Neural progenitor cell (in vitro differentiated cells): ENCODE measurements around the gene BDH1. TPM values are rescaled to one million over a fixed set of nuclear protein-coding genes. Genes with fewer than 3 reads are reported as not detected.

Experiments
- DNase-seq: peaks from one replicate; pipeline ENCODE4 v3.0.0-alpha.2; 2016; ENCODE audit warnings: low spot score
- H2AFZ ChIP-seq: fragments of 200-600 bp; sonication (generic); replicated peaks from 2 replicates; pipeline ENCODE4 v1.6.1; 2016; ENCODE audit warnings: antibody characterized with exemption
- H3F3A ChIP-seq: fragments of 200-600 bp; sonication (generic); 2 replicates; pipeline ENCODE4 v1.6.1; 2016; ENCODE audit warnings: antibody characterized with exemption, low read depth
- H3K27ac ChIP-seq: fragments of 200-600 bp; sonication (generic); 2 replicates; pipeline ENCODE4 v1.5.1; 2016; ENCODE audit warnings: mild to moderate bottlenecking
- H3K27me3 ChIP-seq: fragments of 200-600 bp; sonication (generic); 2 replicates; pipeline ENCODE4 v1.6.1; 2016; ENCODE audit warnings: mild to moderate bottlenecking, moderate library complexity
- H3K36me3 ChIP-seq: fragments of 200-600 bp; sonication (generic); 2 replicates; pipeline ENCODE4 v1.5.1; 2016
- H3K4me1 ChIP-seq: fragments of 200-600 bp; sonication (generic); 2 replicates; pipeline ENCODE4 v1.6.1; 2016; ENCODE audit warnings: mixed run types
- H3K4me2 ChIP-seq: fragments of 200-600 bp; sonication (generic); 2 replicates; pipeline ENCODE4 v1.6.1; 2016
- H3K4me3 ChIP-seq: fragments of 200-600 bp; sonication (generic); 2 replicates; pipeline ENCODE4 v1.5.1; 2016
- H3K79me2 ChIP-seq: fragments of 200-600 bp; sonication (generic); 2 replicates; pipeline ENCODE4 v1.6.1; 2016; ENCODE audit warnings: low read depth
- H3K9ac ChIP-seq: fragments of 200-600 bp; sonication (generic); 2 replicates; pipeline ENCODE4 v1.6.1; 2016
- H3K9me3 ChIP-seq: fragments of 200-600 bp; sonication (generic); 2 replicates; pipeline ENCODE4 v1.5.1; 2016; ENCODE audit warnings: low read depth
- H4K20me1 ChIP-seq: fragments of 200-600 bp; sonication (generic); 2 replicates; pipeline ENCODE4 v1.6.1; 2016; ENCODE audit warnings: low read depth
- H3K27ac Mint-ChIP-seq: 3 replicates; pipeline ENCODE4 v1.8.0; 2021; ENCODE audit warnings: mixed read lengths
- H3K27me3 Mint-ChIP-seq: 2 replicates; pipeline ENCODE4 v1.8.0; 2022; ENCODE audit warnings: low read depth, mild to moderate bottlenecking, inconsistent platforms, moderate library complexity, mixed read lengths; ENCODE audit not compliant: insufficient read depth
- H3K36me3 Mint-ChIP-seq: 3 replicates; pipeline ENCODE4 v1.8.0; 2021; ENCODE audit warnings: mixed read lengths
- H3K4me1 Mint-ChIP-seq: 3 replicates; pipeline ENCODE4 v1.8.0; 2021; ENCODE audit warnings: mixed read lengths
- H3K4me3 Mint-ChIP-seq: 3 replicates; pipeline ENCODE4 v1.8.0; 2021; ENCODE audit warnings: mild to moderate bottlenecking, moderate library complexity, mixed read lengths
- H3K9me3 Mint-ChIP-seq: 3 replicates; pipeline ENCODE4 v1.8.0; 2020; ENCODE audit warnings: mixed read lengths
- CTCF ChIP-seq: fragments of 200-600 bp; sonication (generic); IDR thresholded peaks from 2 replicates; pipeline ENCODE4 v1.5.1; 2017; ENCODE audit warnings: antibody characterized with exemption, mild to moderate bottlenecking
- EZH2 ChIP-seq: fragments of 200-600 bp; sonication (generic); IDR thresholded peaks from 2 replicates; pipeline ENCODE4 v1.6.1; 2017; ENCODE audit warnings: antibody characterized with exemption, mild to moderate bottlenecking, moderate library complexity
- EZH2phosphoT487 ChIP-seq: fragments of 200-600 bp; sonication (generic); IDR thresholded peaks from 2 replicates; pipeline ENCODE4 v1.6.1; 2017; ENCODE audit warnings: antibody characterized with exemption
- total RNA-seq: library from RNA; depleted of rRNA; stranded (reverse); fragments of >200 nt; gene quantifications from 2 replicates; pipeline ENCODE4 v1.2.3, GENCODE V29; 2015; ENCODE audit warnings: low replicate concordance

The BDH1 gene
- total RNA-seq, 1 donor from 2014 or later: 19.4 TPM

- Histone ChIP-seq H3K4me2 (no peak overlapping the region), H3K27me3 (no peaks in the 10 kb centered on the region), H3K4me3 (no peak overlapping the region), H2AFZ (no peak overlapping the region), H3K9ac (no peak overlapping the region), H3K79me2 (no peaks in the 10 kb centered on the region), H3K27ac (no peak overlapping the region), H3F3A (no peaks in the 10 kb centered on the region), H3K4me1 (peaks cover 6% of the 10 kb centered on the region), H3K9me3 (no peaks in the 10 kb centered on the region), H3K36me3 (no peaks in the 10 kb centered on the region), H4K20me1 (no peaks in the 10 kb centered on the region)
- H3K9me3 Mint-ChIP-seq: peaks cover 5% of the 10 kb centered on the region
- H3K27ac Mint-ChIP-seq: no peak overlapping the region
- H3K36me3 Mint-ChIP-seq: no peaks in the 10 kb centered on the region
- H3K27me3 Mint-ChIP-seq: peaks cover 6% of the 10 kb centered on the region
- TF ChIP-seq EZH2 (no peak), CTCF (no peak), EZH2phosphoT487 (no peak)
- H3K4me1 Mint-ChIP-seq: peaks cover 23% of the 10 kb centered on the region
- H3K4me3 Mint-ChIP-seq: no peak overlapping the region
- DNase-seq: no peak
Observed at GRCh38 chr3:197496746-197497125, 59.0 kb downstream of the BDH1 start.

- Mint-ChIP-seq H3K4me1 (peaks cover 23% of the 10 kb centered on the region), H3K9me3 (peaks cover 5% of the 10 kb centered on the region), H3K27ac (peak overlapping the region; percentile 63), H3K27me3 (peaks cover 6% of the 10 kb centered on the region), H3K4me3 (no peak overlapping the region), H3K36me3 (no peaks in the 10 kb centered on the region)
- Histone ChIP-seq H3K27ac (no peak overlapping the region), H3K4me1 (peaks cover 7% of the 10 kb centered on the region), H3K4me2 (no peak overlapping the region), H4K20me1 (no peaks in the 10 kb centered on the region), H3K79me2 (no peaks in the 10 kb centered on the region), H3F3A (no peaks in the 10 kb centered on the region), H3K36me3 (no peaks in the 10 kb centered on the region), H3K9ac (no peak overlapping the region), H3K4me3 (no peak overlapping the region), H2AFZ (no peak overlapping the region), H3K9me3 (no peaks in the 10 kb centered on the region), H3K27me3 (no peaks in the 10 kb centered on the region)
- no peak for DNase-seq
- TF ChIP-seq EZH2phosphoT487 (no peak), CTCF (no peak), EZH2 (no peak)
Observed at GRCh38 chr3:197495999-197496745, 59.6 kb downstream of the BDH1 start.

- Histone ChIP-seq H3K27ac (no peak overlapping the region), H3K9me3 (no peaks in the 10 kb centered on the region), H3K36me3 (no peaks in the 10 kb centered on the region), H3K9ac (no peak overlapping the region), H3K4me1 (peaks cover 7% of the 10 kb centered on the region), H2AFZ (no peak overlapping the region), H3K27me3 (no peaks in the 10 kb centered on the region), H4K20me1 (no peaks in the 10 kb centered on the region), H3K4me2 (no peak overlapping the region), H3K4me3 (no peak overlapping the region), H3F3A (no peaks in the 10 kb centered on the region), H3K79me2 (no peaks in the 10 kb centered on the region)
- no peak overlapping the region for H3K27ac Mint-ChIP-seq
- no peak for TF ChIP-seq EZH2
- TF ChIP-seq EZH2phosphoT487: no peak
- TF ChIP-seq CTCF: no peak
- peaks cover 23% of the 10 kb centered on the region for H3K4me1 Mint-ChIP-seq
- H3K27me3 Mint-ChIP-seq: peaks cover 6% of the 10 kb centered on the region
- no peak for DNase-seq
- H3K4me3 Mint-ChIP-seq: no peak overlapping the region
- H3K36me3 Mint-ChIP-seq: no peaks in the 10 kb centered on the region
- peaks cover 5% of the 10 kb centered on the region for H3K9me3 Mint-ChIP-seq
Observed at GRCh38 chr3:197495499-197495898, 60.3 kb downstream of the BDH1 start.
